HG03135 (cell line): ENCODE measurements around the gene INAVA.
"Not testable (repeated sequence)": the region's sequence is repeated elsewhere in the genome, so short reads cannot be mapped to it uniquely, and the experiment has no call there.

Source experiments
- ATAC-seq: cut with Tn5 transposase; IDR thresholded peaks from one replicate; pipeline ENCODE4 v1.9.1; 2021; ENCODE audit warnings: mild to moderate bottlenecking, moderate library complexity; ENCODE audit not compliant: unreplicated experiment

The INAVA gene

GRCh38 chr1:200916681-200917080 lies 22.0 kb downstream of the INAVA start:
- ATAC-seq = no peak

DNA sequence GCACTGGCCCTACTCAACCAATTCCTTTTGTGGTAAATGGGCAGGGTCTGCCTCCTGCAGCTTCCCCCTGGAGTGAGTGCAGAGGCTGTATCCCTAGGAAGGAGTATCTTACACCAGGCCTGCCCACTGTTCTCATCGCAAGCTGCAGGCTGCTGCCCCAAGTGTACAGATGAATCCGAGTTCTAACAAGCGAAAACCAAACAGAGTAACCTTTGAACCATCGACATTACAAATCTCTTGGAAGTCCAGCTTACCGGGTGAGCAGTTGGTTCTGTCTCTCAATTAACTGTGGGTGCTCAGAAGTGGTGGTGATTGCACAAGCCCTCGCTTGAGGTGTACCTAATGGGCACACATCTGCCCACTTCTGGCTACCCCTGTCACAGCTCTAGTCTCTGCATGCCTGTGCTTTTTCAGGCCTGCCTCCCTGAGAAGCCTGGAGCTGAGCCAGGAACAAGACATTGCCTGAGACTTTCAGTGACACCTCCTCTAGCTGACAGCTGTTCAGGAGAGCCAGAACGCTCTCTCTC lies 22.7 kb downstream of the INAVA start:
- no peak for ATAC-seq

DNA sequence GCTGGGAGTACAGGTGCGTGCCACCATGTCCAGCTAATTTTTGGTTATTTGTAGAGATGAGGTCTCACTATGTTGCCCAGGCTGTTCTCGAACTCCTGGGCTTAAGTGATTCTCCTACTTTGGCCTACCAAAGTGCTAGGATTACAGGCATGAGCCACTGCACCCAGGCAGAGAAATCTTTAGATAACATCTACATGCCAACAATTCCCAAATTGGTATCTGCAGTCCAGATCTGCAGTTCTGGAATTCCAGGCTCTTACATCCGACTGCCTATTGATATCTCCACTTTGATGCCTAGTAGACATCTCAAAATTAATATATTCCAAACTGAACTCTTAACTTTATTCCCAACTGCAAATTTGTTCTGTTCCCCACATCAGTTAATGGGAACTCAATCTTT lies 23.3 kb downstream of the INAVA start:
- no peak for ATAC-seq

GRCh38 chr1:200919386-200919785 lies 24.7 kb downstream of the INAVA start:
- no peak for ATAC-seq

DNA sequence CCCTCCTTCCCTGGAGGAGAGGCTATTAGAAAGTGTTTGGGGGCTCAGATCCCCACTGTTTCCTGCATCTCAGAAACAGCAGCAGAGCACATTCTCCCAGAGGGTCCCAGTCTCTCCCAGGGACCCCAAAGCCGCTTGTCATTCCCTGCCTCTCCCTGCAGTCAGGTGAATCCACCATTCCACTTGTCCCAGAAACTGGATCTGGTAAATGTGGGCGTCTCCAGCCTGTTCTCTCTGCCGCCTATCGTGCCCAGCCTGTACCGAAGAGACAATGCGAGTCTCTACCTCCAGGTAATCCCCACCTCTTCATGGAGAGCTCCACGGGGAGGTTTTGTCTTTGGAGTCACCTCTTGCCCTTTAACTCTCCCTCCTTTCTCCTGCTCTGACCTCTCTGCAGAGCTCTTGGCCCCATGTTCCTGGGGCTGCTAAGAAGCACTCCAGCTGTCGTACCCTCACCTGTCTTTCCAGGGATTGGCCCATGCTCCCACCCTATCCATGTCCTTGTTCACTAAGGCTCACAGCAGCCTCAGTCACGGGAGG lies 26.9 kb downstream of the INAVA start:
- ATAC-seq = no peak

DNA sequence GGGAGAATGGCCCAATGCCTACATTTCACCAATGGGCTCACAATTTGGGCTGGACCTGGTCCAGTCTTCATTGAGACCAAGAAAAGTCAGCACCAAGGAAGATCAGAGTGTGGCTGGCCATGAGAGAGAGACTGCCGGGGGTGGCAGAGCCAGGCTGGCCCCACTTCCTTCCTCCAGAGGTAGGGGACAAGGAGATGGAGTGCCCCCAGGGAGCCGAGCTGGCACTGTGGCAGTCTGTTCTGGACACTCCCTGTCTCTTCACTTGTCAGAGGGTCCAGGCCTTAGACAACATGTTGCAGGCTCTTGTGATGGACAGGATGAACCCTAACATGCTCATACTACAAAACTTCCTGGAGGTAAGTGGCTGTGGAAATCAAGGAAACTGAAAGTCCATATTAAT lies 27.7 kb downstream of the INAVA start:
- no peak for ATAC-seq

- no peak for ATAC-seq
These were observed 28.9 kb downstream of the INAVA start for GRCh38 chr1:200923601-200924000.

DNA sequence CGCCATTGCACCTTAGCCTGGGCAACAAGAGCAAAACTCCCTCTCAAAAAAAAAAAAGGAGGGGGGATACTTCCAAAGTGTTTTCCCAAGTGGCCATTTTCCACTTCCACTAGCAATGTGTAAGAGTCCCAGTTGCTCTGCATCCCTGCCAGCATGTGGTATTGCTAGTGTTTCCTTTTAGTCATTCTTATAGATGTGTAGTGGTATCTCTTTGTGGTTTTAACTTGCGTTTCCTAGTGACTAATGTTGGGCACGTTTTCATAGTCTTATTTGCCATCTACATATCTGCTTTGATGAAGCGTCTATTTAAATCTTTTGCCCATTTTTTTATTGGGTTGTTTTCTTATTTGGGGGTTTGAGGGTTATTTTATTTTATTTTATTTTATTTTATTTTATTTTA lies 31.1 kb downstream of the INAVA start:
- no peak for ATAC-seq

DNA sequence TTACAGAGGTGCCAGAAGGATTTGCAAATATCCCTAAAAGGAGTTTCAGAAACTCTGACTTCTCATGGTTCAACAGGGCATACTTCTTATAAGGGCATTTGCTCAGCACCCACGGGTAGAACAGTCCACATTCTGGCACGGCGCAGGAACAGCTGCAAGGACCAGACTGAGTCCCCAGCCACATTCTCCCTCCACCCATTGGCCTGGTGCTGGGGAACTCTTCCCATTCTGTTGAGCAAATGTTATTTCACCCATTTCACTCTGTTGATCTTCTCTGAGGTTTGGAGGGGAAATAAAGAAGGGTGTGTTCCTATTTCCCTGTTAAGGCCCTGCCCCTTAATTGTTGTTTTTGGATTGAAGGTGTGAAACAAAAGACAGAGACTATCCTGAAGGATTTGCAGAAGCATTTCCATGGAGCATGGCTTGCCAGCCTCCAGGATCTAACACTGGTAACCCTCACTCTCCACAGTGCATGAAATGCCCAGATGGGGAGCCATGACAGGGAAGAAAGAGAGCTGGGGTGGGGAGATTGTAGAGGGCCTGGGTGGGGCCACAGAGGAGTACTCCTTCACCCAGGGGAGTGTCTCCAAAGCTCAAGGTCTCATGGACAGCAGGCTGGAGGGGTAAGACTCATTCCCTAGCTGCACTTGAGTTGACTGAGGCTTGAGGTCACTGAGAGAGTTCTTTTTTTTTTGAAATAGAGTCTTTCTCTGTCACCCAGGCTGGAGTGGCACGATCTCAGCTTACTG lies 35.0 kb downstream of the INAVA start:
- ATAC-seq = no peak

GRCh38 chr1:200930285-200930684 lies 35.6 kb downstream of the INAVA start:
- ATAC-seq = not testable (repeated sequence)

GRCh38 chr1:200931776-200932175 lies 37.1 kb downstream of the INAVA start:
- no peak for ATAC-seq

GRCh38 chr1:200934676-200935245 lies 40.1 kb downstream of the INAVA start:
- ATAC-seq = no peak

- not testable (repeated sequence) for ATAC-seq
These were observed 40.7 kb downstream of the INAVA start for GRCh38 chr1:200935286-200935962.

GRCh38 chr1:200938955-200939354 lies 44.3 kb downstream of the INAVA start:
- no peak for ATAC-seq

GRCh38 chr1:200945111-200945510 lies 50.4 kb downstream of the INAVA start:
- ATAC-seq = no peak

GRCh38 chr1:200947059-200947566 lies 52.4 kb downstream of the INAVA start:
- ATAC-seq = no peak

DNA sequence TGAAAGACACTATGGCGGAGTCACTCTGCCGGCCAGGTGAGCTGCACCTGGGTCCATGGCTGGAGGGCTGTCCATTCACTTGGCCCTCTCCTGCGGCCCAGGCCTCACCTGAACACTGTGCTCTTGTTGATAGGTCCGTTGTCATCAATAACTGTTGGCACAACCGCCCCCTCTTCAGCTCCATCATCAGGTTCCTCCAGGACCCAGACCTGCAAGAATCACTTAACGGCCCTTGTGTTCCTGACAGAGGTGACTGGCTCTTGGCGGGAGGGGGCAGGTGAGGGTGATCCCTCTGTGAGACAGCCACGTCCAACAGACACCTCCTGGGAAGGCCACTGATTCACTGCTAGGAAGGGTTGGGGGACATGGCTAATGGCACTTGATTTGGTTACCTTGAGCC lies 54.9 kb downstream of the INAVA start:
- no peak for ATAC-seq

DNA sequence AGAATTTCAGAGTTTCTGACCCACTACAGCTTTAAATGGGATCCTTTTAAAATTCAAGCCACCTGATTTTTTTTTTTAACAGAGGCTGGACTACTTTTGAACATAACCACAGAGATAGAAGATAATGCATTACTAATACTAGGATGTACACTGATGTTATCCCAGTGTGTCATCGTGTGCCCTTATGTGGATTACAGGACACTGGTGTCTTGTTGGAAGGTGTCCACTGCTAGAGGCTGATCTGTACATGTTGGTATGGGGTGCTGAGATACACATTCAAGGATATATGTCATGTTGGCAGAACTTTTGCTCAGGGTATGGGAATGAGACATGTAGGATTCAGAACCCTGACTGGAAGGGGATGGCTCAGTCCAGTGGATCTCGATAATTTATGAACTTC lies 56.3 kb downstream of the INAVA start:
- ATAC-seq = no peak

GRCh38 chr1:200954434-200954833 lies 59.7 kb downstream of the INAVA start:
- no peak for ATAC-seq

GRCh38 chr1:200958597-200958996 lies 63.9 kb downstream of the INAVA start:
- ATAC-seq = no peak

DNA sequence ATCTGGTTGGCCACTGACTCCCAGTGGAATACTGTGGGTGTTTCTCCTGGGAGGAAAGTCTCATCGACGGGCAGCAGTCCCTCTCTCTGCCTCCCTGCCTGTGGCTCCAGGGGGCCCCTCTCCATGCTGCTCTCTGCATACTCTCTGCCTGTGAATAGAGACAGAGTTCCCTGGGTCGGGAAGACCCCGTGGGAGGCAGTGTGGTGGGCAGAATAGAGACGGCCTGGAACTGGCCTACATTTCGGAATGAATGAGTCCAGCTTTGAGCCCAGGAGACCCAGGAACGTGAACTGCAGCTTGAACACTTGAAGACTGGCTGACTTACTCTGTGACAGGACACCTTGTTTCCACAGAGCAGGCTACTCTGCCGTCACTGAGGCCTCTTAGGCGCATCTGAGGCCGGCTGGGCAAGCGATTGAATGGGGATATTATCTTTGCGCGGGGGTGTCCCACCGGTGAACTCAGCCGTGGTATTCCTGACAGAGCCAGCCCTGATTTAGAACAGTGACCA lies 64.8 kb downstream of the INAVA start:
- ATAC-seq = no peak
